ENCODE results near the gene RAB11B. TPM values are rescaled to one million over a fixed set of nuclear protein-coding genes. Genes with fewer than 3 reads are reported as not detected.

RAB11B gene
- total and polyA plus RNA-seq, 2 experiments from 2014 or later: 51.7 to 286 TPM

- Histone ChIP-seq H3K27me3 (no peaks in the 10 kb centered on the region), H3K9me3 (ENCODE audit: low read depth) (no peaks in the 10 kb centered on the region), H3K27ac (no peak overlapping the region), H3K4me3 (no peak overlapping the region), H3K36me3 (no peaks in the 10 kb centered on the region), H3K4me1 (ENCODE audit: low read depth) (no peaks in the 10 kb centered on the region)
- no peak for DNase-seq (ENCODE audit: low read depth in 1 of 2, low spot score in 1 of 2)
- no peak for TF ChIP-seq CTCF (IDR thresholded peaks at IDR 0.05; ENCODE audit: low read depth, low read length)
Measured at GRCh38 chr19:8396185-8396562, 6.0 kb downstream of the RAB11B start.

GRCh38 chr19:8396563-8397203 is 6.5 kb downstream of the RAB11B start:
- Histone ChIP-seq H3K27ac (no peak overlapping the region), H3K4me1 (ENCODE audit: low read depth) (no peaks in the 10 kb centered on the region), H3K4me3 (no peak overlapping the region), H3K9me3 (ENCODE audit: low read depth) (no peaks in the 10 kb centered on the region), H3K27me3 (no peaks in the 10 kb centered on the region), H3K36me3 (no peaks in the 10 kb centered on the region)
- peak; percentile 76 for TF ChIP-seq CTCF (IDR thresholded peaks at IDR 0.05; ENCODE audit: low read depth, low read length)
- DNase-seq (ENCODE audit: low read depth in 1 of 2, low spot score in 1 of 2): peak; percentile 38 to 70

- H3K4me3 ChIP-seq: no peak overlapping the region
- H3K27me3 ChIP-seq: no peaks in the 10 kb centered on the region
- H3K27ac ChIP-seq: no peak overlapping the region
- no peaks in the 10 kb centered on the region for H3K9me3 ChIP-seq (ENCODE audit: low read depth)
- no peak for TF ChIP-seq CTCF (IDR thresholded peaks at IDR 0.05; ENCODE audit: low read depth, low read length)
- peaks cover 5% of the 10 kb centered on the region for H3K36me3 ChIP-seq
- DNase-seq (ENCODE audit: low read depth in 1 of 2, low spot score in 1 of 2): no peak
- no peaks in the 10 kb centered on the region for H3K4me1 ChIP-seq (ENCODE audit: low read depth)
Measured at GRCh38 chr19:8397271-8397670, 7.1 kb downstream of the RAB11B start.

DNA sequence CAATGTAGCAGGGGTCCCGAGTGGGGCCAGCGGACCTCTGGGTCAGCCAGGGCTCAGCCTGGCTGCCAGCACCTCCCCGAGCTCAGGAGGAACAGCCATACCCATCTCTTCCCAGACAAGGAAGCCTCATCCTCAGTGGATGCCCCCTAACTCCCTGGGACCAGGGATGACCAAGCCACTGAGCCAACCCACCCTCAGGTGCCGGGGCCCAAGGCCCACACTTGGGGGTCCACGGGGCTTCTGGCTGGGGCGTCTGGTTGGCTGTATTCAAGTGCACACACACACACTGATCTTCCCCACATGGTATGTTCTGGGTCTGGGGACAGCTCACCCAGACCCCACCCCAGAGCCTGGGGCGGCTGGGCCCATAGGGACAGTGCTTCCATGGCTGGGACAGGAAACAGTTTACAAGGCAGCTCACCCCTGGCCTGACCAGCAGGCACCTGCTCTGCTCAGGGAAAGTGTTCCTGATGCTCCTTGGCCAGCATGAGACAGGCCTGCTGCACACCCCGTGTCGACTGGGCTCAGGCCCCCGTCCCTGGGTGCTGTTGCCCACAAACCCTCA is 7.7 kb downstream of the RAB11B start:
- no peaks in the 10 kb centered on the region for H3K9me3 ChIP-seq (ENCODE audit: low read depth)
- H3K36me3 ChIP-seq: peaks cover 6% of the 10 kb centered on the region
- DNase-seq (ENCODE audit: low read depth in 1 of 2, low spot score in 1 of 2): no peak
- no peak overlapping the region for H3K27ac ChIP-seq
- no peak for TF ChIP-seq CTCF (IDR thresholded peaks at IDR 0.05; ENCODE audit: low read depth, low read length)
- no peaks in the 10 kb centered on the region for H3K27me3 ChIP-seq
- no peaks in the 10 kb centered on the region for H3K4me1 ChIP-seq (ENCODE audit: low read depth)
- no peak overlapping the region for H3K4me3 ChIP-seq

DNA sequence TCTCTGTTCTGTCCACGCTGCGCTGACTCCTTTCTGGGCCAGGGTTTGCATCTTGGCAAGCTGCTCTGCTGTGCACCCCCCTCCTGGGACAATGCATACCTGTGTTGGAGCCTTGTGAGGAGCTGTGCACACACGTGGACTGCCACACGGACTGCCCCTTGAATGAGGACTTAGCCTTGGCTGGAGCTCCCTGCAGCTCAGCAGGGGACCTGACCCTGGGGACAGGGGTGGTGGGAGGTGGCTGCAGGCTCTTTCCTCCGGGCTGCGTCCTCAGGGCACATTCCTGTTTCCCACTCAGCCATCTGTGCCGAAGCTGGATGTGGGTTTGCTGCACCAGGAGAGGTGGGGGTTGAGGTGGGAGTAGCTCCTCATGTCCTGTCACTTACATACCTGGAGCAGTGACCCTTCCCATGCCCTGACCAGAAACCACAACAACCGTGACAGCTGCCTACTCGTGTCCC is 8.2 kb downstream of the RAB11B start:
- no peak for TF ChIP-seq CTCF (IDR thresholded peaks at IDR 0.05; ENCODE audit: low read depth, low read length)
- no peaks in the 10 kb centered on the region for H3K9me3 ChIP-seq (ENCODE audit: low read depth)
- no peaks in the 10 kb centered on the region for H3K27me3 ChIP-seq
- H3K36me3 ChIP-seq: peaks cover 7% of the 10 kb centered on the region
- no peak overlapping the region for H3K27ac ChIP-seq
- H3K4me3 ChIP-seq: no peak overlapping the region
- DNase-seq (ENCODE audit: low read depth in 1 of 2, low spot score in 1 of 2): no peak
- H3K4me1 ChIP-seq (ENCODE audit: low read depth): no peaks in the 10 kb centered on the region
